ENCODE results near the gene LARGE2.

Gene LARGE2

DNA sequence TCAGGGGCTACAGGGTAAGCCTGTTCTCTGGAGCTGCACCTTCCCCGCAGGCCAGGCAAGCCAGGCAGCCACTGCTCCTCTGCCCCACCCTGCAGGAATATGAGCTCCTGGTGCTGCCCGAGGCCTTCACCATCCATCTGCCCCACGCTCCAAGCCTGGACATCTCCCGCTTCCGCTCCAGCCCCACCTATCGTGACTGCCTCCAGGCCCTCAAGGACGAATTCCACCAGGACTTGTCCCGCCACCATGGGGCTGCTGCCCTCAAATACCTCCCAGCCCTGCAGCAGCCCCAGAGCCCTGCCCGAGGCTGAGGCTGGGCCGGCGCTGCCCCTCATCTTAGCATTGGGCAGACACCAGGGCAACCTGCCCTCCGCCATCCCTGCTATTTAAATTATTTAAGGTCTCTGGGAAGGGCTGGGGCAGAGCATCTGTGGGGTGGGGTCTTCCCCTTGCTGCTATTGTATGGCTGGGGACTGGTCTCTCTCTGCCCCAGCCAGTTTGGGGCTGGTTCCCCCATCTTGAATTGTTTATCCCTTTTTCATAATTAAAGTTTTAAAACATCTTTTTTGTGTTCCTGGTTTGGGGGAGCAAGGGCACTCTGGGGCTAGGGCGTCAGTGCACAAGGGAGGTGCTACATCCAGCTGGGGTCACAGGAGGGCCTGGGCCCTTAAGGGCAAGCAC, 6.2 kb downstream of the LARGE2 start:
- Mint-ChIP-seq H3K9me3 (no peaks in the 10 kb centered on the region), H3K4me1 (peaks cover 14% of the 10 kb centered on the region), H3K4me3 (no peak overlapping the region), H3K27ac (no peak overlapping the region), H3K36me3 (ENCODE audit: low read depth) (peaks cover 21% of the 10 kb centered on the region), H3K27me3 (ENCODE audit: low read depth) (peaks cover 34% of the 10 kb centered on the region)
- no peak for TF ChIP-seq CTCF (IDR thresholded peaks at IDR 0.05; ENCODE audit: unreplicated experiment in 3 of 3)

- Mint-ChIP-seq H3K36me3 (ENCODE audit: low read depth) (peaks cover 28% of the 10 kb centered on the region), H3K4me3 (no peak overlapping the region), H3K27ac (peak overlapping the region; percentile 7 to 75 (median 26)), H3K4me1 (peaks cover 8% of the 10 kb centered on the region), H3K9me3 (no peaks in the 10 kb centered on the region), H3K27me3 (ENCODE audit: low read depth) (peaks cover 25% of the 10 kb centered on the region)
- no peak for TF ChIP-seq CTCF (IDR thresholded peaks at IDR 0.05; ENCODE audit: unreplicated experiment in 3 of 3)
These were observed 7.1 kb downstream of the LARGE2 start for GRCh38 chr11:45929486-45930030.

GRCh38 chr11:45930031-45930794, 7.8 kb downstream of the LARGE2 start:
- no peak for TF ChIP-seq CTCF (IDR thresholded peaks at IDR 0.05; ENCODE audit: unreplicated experiment in 3 of 3)
- peak overlapping the region; percentile 7 to 75 (median 26) for H3K27ac Mint-ChIP-seq
- no peak overlapping the region for H3K4me3 Mint-ChIP-seq
- peaks cover 32% of the 10 kb centered on the region for H3K36me3 Mint-ChIP-seq (ENCODE audit: low read depth)
- peaks cover 8% of the 10 kb centered on the region for H3K4me1 Mint-ChIP-seq
- H3K9me3 Mint-ChIP-seq, result no peaks in the 10 kb centered on the region
- H3K27me3 Mint-ChIP-seq (ENCODE audit: low read depth), result peaks cover 19% of the 10 kb centered on the region

GRCh38 chr11:45930951-45931570, 8.6 kb downstream of the LARGE2 start:
- H3K9me3 Mint-ChIP-seq, result no peaks in the 10 kb centered on the region
- H3K27me3 Mint-ChIP-seq (ENCODE audit: low read depth), result peaks cover 11% of the 10 kb centered on the region
- no peak for TF ChIP-seq CTCF (IDR thresholded peaks at IDR 0.05; ENCODE audit: unreplicated experiment in 3 of 3)
- no peak overlapping the region for H3K4me3 Mint-ChIP-seq
- H3K36me3 Mint-ChIP-seq (ENCODE audit: low read depth), result peaks cover 32% of the 10 kb centered on the region
- H3K4me1 Mint-ChIP-seq, result peaks cover 8% of the 10 kb centered on the region
- H3K27ac Mint-ChIP-seq, result no peak overlapping the region

DNA sequence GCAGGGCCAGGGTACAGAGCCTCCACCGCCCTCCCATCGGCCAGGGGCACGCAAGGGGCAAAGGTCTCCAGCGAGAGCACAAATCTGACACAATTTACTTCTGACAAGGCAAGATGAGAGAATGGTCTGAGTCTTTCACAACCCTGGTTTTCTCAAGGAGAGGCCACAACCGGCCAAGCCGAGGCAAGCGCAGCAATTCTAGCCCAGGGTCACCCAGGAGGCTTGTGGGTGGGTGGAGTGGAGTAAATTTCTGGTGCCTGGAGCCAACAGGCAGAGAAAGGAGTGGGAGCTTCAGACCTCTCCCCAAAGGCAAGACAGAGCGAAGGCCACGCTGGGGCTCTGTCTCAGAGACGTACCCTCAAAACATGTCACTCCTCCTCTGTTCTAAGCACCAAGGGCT, 9.3 kb downstream of the LARGE2 start:
- H3K27me3 Mint-ChIP-seq (ENCODE audit: low read depth), result peaks cover 6% of the 10 kb centered on the region
- H3K9me3 Mint-ChIP-seq, result no peaks in the 10 kb centered on the region
- H3K4me1 Mint-ChIP-seq, result peaks cover 8% of the 10 kb centered on the region
- peaks cover 36% of the 10 kb centered on the region for H3K36me3 Mint-ChIP-seq (ENCODE audit: low read depth)
- H3K4me3 Mint-ChIP-seq, result no peak overlapping the region
- H3K27ac Mint-ChIP-seq, result no peak overlapping the region
- no peak for TF ChIP-seq CTCF (IDR thresholded peaks at IDR 0.05; ENCODE audit: unreplicated experiment in 3 of 3)
